Smooth muscle cell (in vitro differentiated cells): ENCODE data around the gene KRTAP5-6. TPM values are rescaled to one million over a fixed set of nuclear protein-coding genes. Genes with fewer than 3 reads are reported as not detected.

Experiments
- DNase-seq: peaks from one replicate; lab custom pipeline; 2025; ENCODE audit not compliant: unreplicated experiment; lab: John Stamatoyannopoulos, UW
- H2AFZ ChIP-seq: fragments of 200-600 bp; sonication (generic); 2 replicates; pipeline ENCODE4 v1.6.0; 2016; ENCODE audit warnings: antibody characterized with exemption, low read depth, mild to moderate bottlenecking
- H3F3A ChIP-seq: fragments of 200-600 bp; sonication (generic); 2 replicates; pipeline ENCODE4 v1.6.0; 2017; ENCODE audit warnings: antibody characterized with exemption, low read depth
- H3K27ac ChIP-seq: fragments of 200-600 bp; sonication (generic); 2 replicates; pipeline ENCODE4 v1.5.1; 2016; ENCODE audit warnings: low read depth, mild to moderate bottlenecking
- H3K27me3 ChIP-seq: fragments of 200-600 bp; sonication (generic); 2 replicates; pipeline ENCODE4 v1.6.1; 2016; ENCODE audit warnings: low read depth, mild to moderate bottlenecking
- H3K36me3 ChIP-seq: fragments of 200-600 bp; sonication (generic); 2 replicates; pipeline ENCODE4 v1.5.1; 2016; ENCODE audit warnings: low read depth
- H3K4me1 ChIP-seq: fragments of 200-600 bp; sonication (generic); 2 replicates; pipeline ENCODE4 v1.5.1; 2016; ENCODE audit warnings: low read depth
- H3K4me2 ChIP-seq: fragments of 200-600 bp; sonication (generic); 2 replicates; pipeline ENCODE4 v1.6.0; 2016; ENCODE audit warnings: mild to moderate bottlenecking
- H3K4me3 ChIP-seq: fragments of 200-600 bp; sonication (generic); 2 replicates; pipeline ENCODE4 v1.5.1; 2016; ENCODE audit warnings: mild to moderate bottlenecking
- H3K79me2 ChIP-seq: fragments of 200-600 bp; sonication (generic); 2 replicates; pipeline ENCODE4 v1.6.0; 2016; ENCODE audit warnings: low read depth, mild to moderate bottlenecking
- H3K9ac ChIP-seq: fragments of 200-600 bp; sonication (generic); 2 replicates; pipeline ENCODE4 v1.6.0; 2016; ENCODE audit warnings: low read depth
- H3K9me3 ChIP-seq: fragments of 200-600 bp; sonication (generic); replicated peaks from 2 replicates; pipeline ENCODE4 v1.5.1; 2016; ENCODE audit warnings: low read depth
- H4K20me1 ChIP-seq: fragments of 200-600 bp; sonication (generic); 2 replicates; pipeline ENCODE4 v1.6.0; 2016; ENCODE audit warnings: low read depth
- CTCF ChIP-seq: fragments of 200-600 bp; sonication (generic); IDR thresholded peaks from 2 replicates; pipeline ENCODE4 v1.5.1; 2017; ENCODE audit warnings: borderline replicate concordance, mild to moderate bottlenecking, antibody characterized with exemption; ENCODE audit not compliant: insufficient read depth, poor library complexity, severe bottlenecking
- WGBS: methylation state at CpG from one replicate; pipeline ENCODE4 v1.1.7; 2016; ENCODE audit warnings: low lambda C conversion rate; 5-methylcytosine and 5-hydroxymethylcytosine counted together
- polyA plus RNA-seq: library from polyadenylated mRNA; unstranded; fragments of >200 nt; fragmentation: Nextera tagmentation; extraction: Ambion mirVana; gene quantifications from 2 replicates; pipeline ENCODE4 v1.2.1, GENCODE V29; 2016
- total RNA-seq: library from RNA; depleted of rRNA; stranded (reverse); fragments of >200 nt; gene quantifications from 2 replicates; pipeline ENCODE4 v1.2.3, GENCODE V29; 2014

The KRTAP5-6 gene
- total and polyA plus RNA-seq, 2 experiments from 2014 or later = not detected

DNA sequence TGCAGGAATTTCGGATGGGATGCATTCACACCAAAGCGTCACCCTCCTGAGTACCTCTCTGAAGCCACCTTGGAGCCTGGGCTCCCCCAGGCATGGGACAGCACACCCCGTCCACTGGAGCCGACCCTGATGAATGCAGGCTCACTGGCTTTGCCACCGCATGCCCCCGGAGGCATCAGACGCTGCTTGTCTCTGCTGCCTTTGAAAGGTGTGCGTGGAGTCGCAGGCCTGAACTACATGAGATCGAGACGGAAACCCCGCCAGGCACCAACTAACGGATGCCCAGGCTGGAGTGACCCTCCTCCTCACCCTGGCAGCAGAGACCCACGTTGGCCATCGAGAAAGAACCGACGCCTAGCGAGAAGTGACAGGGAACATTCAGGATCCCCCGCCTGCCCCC is 45.0 kb upstream of the KRTAP5-6 start:
- Histone ChIP-seq H4K20me1 (no peaks in the 10 kb centered on the region), H3K27me3 (no peaks in the 10 kb centered on the region), H3K79me2 (no peaks in the 10 kb centered on the region), H3K4me3 (no peak overlapping the region), H3K9me3 (no peaks in the 10 kb centered on the region), H3K4me1 (peaks cover 10% of the 10 kb centered on the region), H3K27ac (peak overlapping the region; percentile 15), H2AFZ (peak overlapping the region; percentile 43), H3K36me3 (no peaks in the 10 kb centered on the region), H3K4me2 (peak overlapping the region; percentile 48), H3F3A (peaks cover 7% of the 10 kb centered on the region), H3K9ac (no peak overlapping the region)
- 83% methylated on average over 19 of the region's 19 CpGs for WGBS
- no peak for DNase-seq
- TF ChIP-seq CTCF = no peak

GRCh38 chr11:1652442-1652770 is 44.6 kb upstream of the KRTAP5-6 start:
- H3K9me3 ChIP-seq = no peaks in the 10 kb centered on the region
- no peak for DNase-seq
- WGBS = 54% methylated on average over 20 of the region's 20 CpGs

GRCh38 chr11:1652771-1653540 is 44.0 kb upstream of the KRTAP5-6 start:
- no peaks in the 10 kb centered on the region for H3K36me3 ChIP-seq
- no peak overlapping the region for H3K27ac ChIP-seq
- TF ChIP-seq CTCF = peak; percentile 100
- H3K79me2 ChIP-seq = no peaks in the 10 kb centered on the region
- no peak overlapping the region for H2AFZ ChIP-seq
- peak overlapping the region; percentile 62 for H3K4me2 ChIP-seq
- H3K4me1 ChIP-seq = peaks cover 10% of the 10 kb centered on the region
- peak; percentile 61 for DNase-seq
- H3K9me3 ChIP-seq = no peaks in the 10 kb centered on the region
- no peaks in the 10 kb centered on the region for H3K27me3 ChIP-seq
- H3F3A ChIP-seq = peaks cover 7% of the 10 kb centered on the region
- WGBS = 35% methylated on average over 33 of the region's 34 CpGs
- H3K4me3 ChIP-seq = no peak overlapping the region
- no peak overlapping the region for H3K9ac ChIP-seq
- no peaks in the 10 kb centered on the region for H4K20me1 ChIP-seq

More at GRCh38 chr11:1652442-1652770, 44.6 kb upstream of the KRTAP5-6 start:
- H3K4me3 ChIP-seq = no peak overlapping the region
- H3K79me2 ChIP-seq = no peaks in the 10 kb centered on the region
- no peak overlapping the region for H3K9ac ChIP-seq
- no peak overlapping the region for H2AFZ ChIP-seq
- peaks cover 10% of the 10 kb centered on the region for H3K4me1 ChIP-seq
- no peaks in the 10 kb centered on the region for H3K27me3 ChIP-seq
- no peak overlapping the region for H3K27ac ChIP-seq
- H4K20me1 ChIP-seq = no peaks in the 10 kb centered on the region
- H3K4me2 ChIP-seq = no peak overlapping the region
- TF ChIP-seq CTCF = no peak
- peaks cover 7% of the 10 kb centered on the region for H3F3A ChIP-seq
- H3K36me3 ChIP-seq = no peaks in the 10 kb centered on the region
